Ishikawa (cell line): Measurements from ENCODE around the gene FADS2.
A peak's percentile ranks its signal among the peaks of the same experiment; 100 is the strongest.

Experiments
- CEBPB ChIP-seq: IDR thresholded peaks from 2 replicates; pipeline ENCODE4 v1.6.1; 2012
- CREB1 ChIP-seq: IDR thresholded peaks from 2 replicates; pipeline ENCODE4 v1.6.1; 2012; ENCODE audit warnings: low read depth
- EGR1 ChIP-seq: IDR thresholded peaks from 2 replicates; pipeline ENCODE4 v1.6.1; 2012
- EP300 ChIP-seq: IDR thresholded peaks from 2 replicates; pipeline ENCODE4 v1.6.1; 2012; ENCODE audit warnings: borderline replicate concordance
- FOXM1 ChIP-seq: IDR thresholded peaks from 2 replicates; pipeline ENCODE4 v1.6.1; 2012; ENCODE audit warnings: low read depth, borderline replicate concordance
- NFIC ChIP-seq: IDR thresholded peaks from 2 replicates; pipeline ENCODE4 v1.6.1; 2012
- RAD21 ChIP-seq: IDR thresholded peaks from 2 replicates; pipeline ENCODE4 v1.6.1; 2012; ENCODE audit warnings: low read depth
- REST ChIP-seq: IDR thresholded peaks from 2 replicates; pipeline ENCODE4 v1.6.1; 2012; ENCODE audit warnings: low read depth, mild to moderate bottlenecking
- TAF1 ChIP-seq: IDR thresholded peaks from 2 replicates; pipeline ENCODE4 v1.6.1; 2012; ENCODE audit warnings: low read depth, mild to moderate bottlenecking
- TCF12 ChIP-seq: IDR thresholded peaks from 2 replicates; pipeline ENCODE4 v1.6.1; 2012; ENCODE audit warnings: low read depth
- TEAD4 ChIP-seq: IDR thresholded peaks from 2 replicates; pipeline ENCODE4 v1.6.1; 2012
- USF1 ChIP-seq: IDR thresholded peaks from 2 replicates; pipeline ENCODE4 v1.6.1; 2012
- YY1 ChIP-seq: IDR thresholded peaks from 2 replicates; pipeline ENCODE4 v1.6.1; 2012; ENCODE audit warnings: low read depth
- ZBTB7A ChIP-seq: IDR thresholded peaks from 2 replicates; pipeline ENCODE4 v1.6.1; 2012; ENCODE audit warnings: low read depth
- TF ChIP-seq, protein P1 (sequence below): IDR thresholded peaks from 2 replicates; pipeline ENCODE4 v1.6.1; 2012

The FADS2 gene

DNA sequence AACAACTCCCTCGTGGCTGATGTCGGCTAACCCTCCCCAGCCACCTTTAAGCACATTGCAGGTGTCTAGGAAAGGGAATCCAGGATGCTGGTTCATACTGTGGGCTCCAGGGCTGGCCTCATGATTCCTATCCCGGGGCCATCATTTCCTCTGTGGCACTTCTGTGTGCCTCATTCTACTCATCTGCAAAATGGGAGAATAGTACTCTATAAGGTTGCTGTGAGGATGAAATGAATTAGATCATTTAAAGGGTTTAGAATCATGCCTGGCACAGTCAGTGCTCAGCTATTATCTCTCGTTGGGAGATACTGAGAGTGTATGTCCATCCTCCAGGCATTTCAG, 67.6 kb downstream of the FADS2 start:
- TF ChIP-seq REST = no peak
- TF ChIP-seq USF1 = no peak
- no peak for TF ChIP-seq FOXM1
- TF ChIP-seq RAD21 = no peak
- no peak for TF ChIP-seq TCF12
- no peak for TF ChIP-seq ZBTB7A
- TF ChIP-seq EP300 = no peak
- TF ChIP-seq, protein P1, sequence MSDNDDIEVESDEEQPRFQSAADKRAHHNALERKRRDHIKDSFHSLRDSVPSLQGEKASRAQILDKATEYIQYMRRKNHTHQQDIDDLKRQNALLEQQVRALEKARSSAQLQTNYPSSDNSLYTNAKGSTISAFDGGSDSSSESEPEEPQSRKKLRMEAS = no peak
- no peak for TF ChIP-seq EGR1
- TF ChIP-seq CREB1 = no peak
- TF ChIP-seq TAF1 = no peak
- TF ChIP-seq YY1 = no peak
- TF ChIP-seq TEAD4 = no peak
- no peak for TF ChIP-seq CEBPB
- TF ChIP-seq NFIC = no peak

GRCh38 chr11:61896665-61897386, 68.7 kb downstream of the FADS2 start:
- TF ChIP-seq RAD21 (no peak), NFIC (peak; percentile 40; the same call in 1 of the 2 replicates), CEBPB (no peak), EGR1 (no peak), YY1 (no peak), ZBTB7A (no peak), TEAD4 (no peak), USF1 (no peak), CREB1 (no peak), TAF1 (no peak), EP300 (no peak)
- TF ChIP-seq, protein P1 = peak; percentile 42

- TF ChIP-seq EP300 (no peak), RAD21 (peak; percentile 93)
These were observed 69.5 kb downstream of the FADS2 start for GRCh38 chr11:61897387-61898246.

DNA sequence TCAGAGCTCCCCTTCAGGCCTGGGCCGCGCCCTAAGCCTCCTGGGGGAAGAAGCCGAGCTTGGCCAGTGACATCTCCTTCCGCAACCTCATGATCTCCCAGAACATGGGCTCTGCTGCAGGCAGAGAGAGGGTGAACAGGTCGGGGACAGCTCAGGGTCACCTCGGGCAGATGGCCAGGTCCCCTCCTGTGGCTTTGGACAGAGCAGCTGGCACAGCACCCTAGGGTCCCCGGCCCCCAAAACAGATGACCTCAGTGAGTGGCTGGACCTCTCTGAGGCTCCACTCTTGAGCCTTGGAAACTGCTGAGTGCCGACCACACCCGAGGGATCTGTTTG, 70.1 kb downstream of the FADS2 start:
- TF ChIP-seq RAD21 (no peak), TEAD4 (no peak)

- TF ChIP-seq YY1 (0 out of 2 replicates have a peak, but pooled peaks have one; percentile 26), EP300 (no peak), ZBTB7A (peak; percentile 39; the same call in 1 of the 2 replicates), RAD21 (peak; percentile 89), EGR1 (no peak), CEBPB (no peak), TCF12 (no peak), FOXM1 (no peak)
These were observed 71.2 kb downstream of the FADS2 start for GRCh38 chr11:61899146-61899841.

GRCh38 chr11:61900251-61900650, 72.2 kb downstream of the FADS2 start:
- TF ChIP-seq YY1 (no peak), USF1 (no peak), EGR1 (no peak), NFIC (no peak), TEAD4 (no peak), CREB1 (no peak)
- TF ChIP-seq, protein P1 = no peak

DNA sequence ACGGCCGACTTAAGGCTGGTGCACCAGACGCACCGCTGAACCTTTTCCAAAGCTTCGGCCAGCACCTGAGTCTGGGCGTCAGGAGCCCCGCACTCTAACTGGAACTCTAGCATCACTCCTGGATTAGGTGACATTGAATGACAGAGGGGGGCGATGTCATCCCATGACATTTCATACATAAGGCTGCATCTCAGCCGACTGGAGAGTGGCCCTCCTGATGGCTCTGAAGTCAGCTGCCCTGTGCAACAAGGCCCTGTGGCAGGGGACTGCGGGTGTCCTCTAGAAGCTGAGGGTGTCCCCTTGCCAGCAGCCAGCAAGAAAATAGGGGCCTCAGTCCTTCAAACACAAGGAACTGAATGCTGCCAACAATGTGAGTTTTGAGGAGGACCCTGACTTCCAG, 73.3 kb downstream of the FADS2 start:
- TF ChIP-seq, protein P1 = no peak
- TF ChIP-seq TCF12 (no peak), FOXM1 (no peak), USF1 (no peak), YY1 (no peak), RAD21 (no peak), ZBTB7A (no peak), REST (no peak), EP300 (no peak), CREB1 (no peak), TAF1 (no peak), NFIC (no peak), EGR1 (no peak), CEBPB (no peak), TEAD4 (no peak)
